ENCODE data around the gene FABP7. TPM values are rescaled to one million over a fixed set of nuclear protein-coding genes. Genes with fewer than 3 reads are reported as not detected.

Gene FABP7
- total RNA-seq, 1 donor from 2014 or later = not detected

DNA sequence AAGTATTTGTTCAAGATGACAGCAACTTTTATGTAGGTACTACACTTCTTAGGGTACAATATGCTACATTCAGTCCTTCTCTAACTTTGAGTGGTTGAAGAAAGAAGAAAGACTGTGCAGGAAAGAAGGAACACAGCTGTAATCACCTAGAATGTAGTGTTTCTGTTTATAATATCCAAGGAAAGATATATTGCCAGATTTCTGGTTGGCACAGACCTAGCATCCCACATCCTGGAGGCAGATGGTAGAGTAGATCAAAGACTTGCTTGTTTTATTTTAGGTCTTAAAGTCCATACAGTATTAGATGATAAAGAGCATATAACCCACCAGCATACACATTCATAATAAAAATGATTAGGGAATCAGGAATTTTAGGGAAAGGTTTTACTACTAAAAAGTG is 13.3 kb upstream of the FABP7 start:
- DNase-seq (ENCODE audit: low read depth) = no peak
- TF ChIP-seq CTCF (IDR thresholded peaks at IDR 0.05; ENCODE audit: insufficient read depth, low read length, severe bottlenecking) = no peak
- peaks cover 1% of the 10 kb centered on the region for H3K27me3 ChIP-seq (ENCODE audit: control insufficient read depth, insufficient read depth, low read length)
- FAIRE-seq = no peak
- H3K4me3 ChIP-seq (ENCODE audit: low read depth, low read length) = no peak overlapping the region
- no peaks in the 10 kb centered on the region for H3K36me3 ChIP-seq (ENCODE audit: control insufficient read depth, insufficient read depth, low read length)

- Histone ChIP-seq H3K27me3 (ENCODE audit: control insufficient read depth, insufficient read depth, low read length) (peaks cover 1% of the 10 kb centered on the region), H3K36me3 (ENCODE audit: control insufficient read depth, insufficient read depth, low read length) (no peaks in the 10 kb centered on the region), H3K4me3 (ENCODE audit: low read depth, low read length) (no peak overlapping the region)
- TF ChIP-seq CTCF (IDR thresholded peaks at IDR 0.05; ENCODE audit: insufficient read depth, low read length, severe bottlenecking) = peak; percentile 31
- no peak for FAIRE-seq
- peak; percentile 70 for DNase-seq (ENCODE audit: low read depth)
Observed at GRCh38 chr6:122770835-122771601, 8.5 kb upstream of the FABP7 start.

GRCh38 chr6:122772724-122773415 is 6.6 kb upstream of the FABP7 start:
- no peak for TF ChIP-seq CTCF (IDR thresholded peaks at IDR 0.05; ENCODE audit: insufficient read depth, low read length, severe bottlenecking)
- DNase-seq (ENCODE audit: low read depth) = peak; percentile 72
- FAIRE-seq = no peak

GRCh38 chr6:122775975-122776374 is 3.5 kb upstream of the FABP7 start:
- TF ChIP-seq CTCF (IDR thresholded peaks at IDR 0.05; ENCODE audit: insufficient read depth, low read length, severe bottlenecking) = no peak
- Histone ChIP-seq H3K27me3 (ENCODE audit: control insufficient read depth, insufficient read depth, low read length) (peaks cover 4% of the 10 kb centered on the region), H3K4me3 (ENCODE audit: low read depth, low read length) (no peak overlapping the region), H3K36me3 (ENCODE audit: control insufficient read depth, insufficient read depth, low read length) (no peaks in the 10 kb centered on the region)
- no peak for FAIRE-seq
- no peak for DNase-seq (ENCODE audit: low read depth)

More at GRCh38 chr6:122772724-122773415, 6.6 kb upstream of the FABP7 start:
- H3K27me3 ChIP-seq (ENCODE audit: control insufficient read depth, insufficient read depth, low read length) = no peaks in the 10 kb centered on the region
- H3K4me3 ChIP-seq (ENCODE audit: low read depth, low read length) = no peak overlapping the region
- no peaks in the 10 kb centered on the region for H3K36me3 ChIP-seq (ENCODE audit: control insufficient read depth, insufficient read depth, low read length)

DNA sequence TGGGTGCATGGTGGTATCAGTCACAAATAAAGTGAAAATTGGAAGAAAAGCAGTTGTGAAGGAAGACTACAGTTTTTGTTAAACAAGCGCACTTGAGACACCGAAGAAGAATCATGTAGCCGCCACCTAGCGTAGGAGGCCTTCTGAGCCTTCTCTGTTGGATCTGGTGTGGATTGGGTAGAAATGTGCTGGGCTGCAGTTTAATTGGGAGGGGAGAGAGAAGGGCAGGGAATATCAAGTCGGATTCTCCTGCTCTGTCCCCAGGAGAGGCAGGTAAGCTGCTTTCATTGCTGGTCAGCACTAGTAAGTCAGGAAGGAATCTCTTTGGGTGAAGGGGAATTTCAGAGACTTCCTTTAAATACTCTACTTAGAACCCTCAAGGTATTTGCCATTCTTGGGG is 1.2 kb upstream of the FABP7 start:
- no peaks in the 10 kb centered on the region for H3K36me3 ChIP-seq (ENCODE audit: control insufficient read depth, insufficient read depth, low read length)
- no peak overlapping the region for H3K4me3 ChIP-seq (ENCODE audit: low read depth, low read length)
- no peak for TF ChIP-seq CTCF (IDR thresholded peaks at IDR 0.05; ENCODE audit: insufficient read depth, low read length, severe bottlenecking)
- no peak for FAIRE-seq
- no peak for DNase-seq (ENCODE audit: low read depth)
- H3K27me3 ChIP-seq (ENCODE audit: control insufficient read depth, insufficient read depth, low read length) = peaks cover 4% of the 10 kb centered on the region
